HCEC 1CT (cell line): ENCODE measurements around the gene MAST4.

Experiments used
- DNase-seq: peaks from one replicate; pipeline ENCODE4 v3.0.0-alpha.2; 2017

Gene MAST4

GRCh38 chr5:66923457-66923856 is 327.3 kb downstream of the MAST4 start:
- no peak for DNase-seq

- no peak for DNase-seq
Observed at GRCh38 chr5:66923922-66924321, 327.7 kb downstream of the MAST4 start.

- DNase-seq, result no peak
Observed at GRCh38 chr5:66927140-66927539, 330.9 kb downstream of the MAST4 start.

- no peak for DNase-seq
Observed at GRCh38 chr5:66929281-66929680, 333.1 kb downstream of the MAST4 start.

GRCh38 chr5:66929995-66930394 is 333.8 kb downstream of the MAST4 start:
- no peak for DNase-seq

- DNase-seq, result no peak
Observed at GRCh38 chr5:66931651-66932050, 335.5 kb downstream of the MAST4 start.

- peak; percentile 42 for DNase-seq
Observed at GRCh38 chr5:66932457-66932856, 336.3 kb downstream of the MAST4 start.

- peak; percentile 89 for DNase-seq
Observed at GRCh38 chr5:66933066-66933465, 336.9 kb downstream of the MAST4 start.

- DNase-seq, result no peak
Observed at GRCh38 chr5:66939094-66939493, 342.9 kb downstream of the MAST4 start.

- DNase-seq, result no peak
Observed at GRCh38 chr5:66945389-66946349, 349.5 kb downstream of the MAST4 start.

- DNase-seq, result no peak
Observed at GRCh38 chr5:66947458-66947857, 351.3 kb downstream of the MAST4 start.

GRCh38 chr5:66949066-66949465 is 352.9 kb downstream of the MAST4 start:
- no peak for DNase-seq

- DNase-seq, result no peak
Observed at GRCh38 chr5:66952153-66952552, 356.0 kb downstream of the MAST4 start.

GRCh38 chr5:66956439-66956838 is 360.2 kb downstream of the MAST4 start:
- no peak for DNase-seq

GRCh38 chr5:66958201-66958979 is 362.2 kb downstream of the MAST4 start:
- peak; percentile 72 for DNase-seq

GRCh38 chr5:66958980-66959641 is 362.9 kb downstream of the MAST4 start:
- peak; percentile 76 for DNase-seq

GRCh38 chr5:66959653-66960052 is 363.5 kb downstream of the MAST4 start:
- DNase-seq, result peak; percentile 51

GRCh38 chr5:66960369-66961137 is 364.4 kb downstream of the MAST4 start:
- DNase-seq, result peak; percentile 24

GRCh38 chr5:66963559-66963971 is 367.4 kb downstream of the MAST4 start:
- peak; percentile 50 for DNase-seq

- no peak for DNase-seq
Observed at GRCh38 chr5:66966439-66966838, 370.2 kb downstream of the MAST4 start.

GRCh38 chr5:66967102-66967501 is 370.9 kb downstream of the MAST4 start:
- peak; percentile 81 for DNase-seq

- DNase-seq, result no peak
Observed at GRCh38 chr5:66967826-66968262, 371.7 kb downstream of the MAST4 start.
